A673 (cell line): Measurements from ENCODE around the gene CHMP1B. TPM values are rescaled to one million over a fixed set of nuclear protein-coding genes. Genes with fewer than 3 reads are reported as not detected.

Experiments used
- BruUV-seq: library from RNA; stranded (reverse); fragments of 400-500 nt; replicated peaks from 2 replicates; lab custom pipeline; 2021; lab: Mats Ljungman, UMichigan
- CTCF ChIA-PET: fragments of 300-600 bp; sonication (Branson Sonifier 250); formaldehyde crosslinking; loops from one replicate; lab custom pipeline; 2022; ENCODE audit warnings: antibody characterized with exemption; lab: Charles Lee
- POLR2A ChIA-PET: fragments of 300-600 bp; sonication (Branson Sonifier 250); formaldehyde crosslinking; loops from one replicate; lab custom pipeline; 2022; ENCODE audit warnings: antibody characterized with exemption; ENCODE audit not compliant: low non-redundant PET; lab: Charles Lee
- DNase-seq: peaks from one replicate; pipeline ENCODE4 v3.0.0-alpha.2; 2015; ENCODE audit warnings: low spot score
- H3K27ac ChIP-seq: fragments of 200-600 bp; sonication (generic); 2 replicates; pipeline ENCODE4 v1.5.1; 2016; ENCODE audit warnings: mixed run types, low read depth, mild to moderate bottlenecking, mixed read lengths, antibody characterized with exemption, low read length; ENCODE audit not compliant: poor library complexity, severe bottlenecking
- H3K27me3 ChIP-seq: fragments of 200-600 bp; sonication (generic); replicated peaks from 2 replicates; pipeline ENCODE4 v1.6.1; 2017; ENCODE audit warnings: mixed run types, low read depth, mild to moderate bottlenecking, mixed read lengths, antibody characterized with exemption, low read length; ENCODE audit not compliant: insufficient read depth, poor library complexity
- H3K36me3 ChIP-seq: fragments of 200-600 bp; sonication (generic); 2 replicates; pipeline ENCODE4 v1.6.1; 2016; ENCODE audit warnings: mixed run types, mild to moderate bottlenecking, mixed read lengths, antibody characterized with exemption, low read length; ENCODE audit not compliant: insufficient read depth, poor library complexity, severe bottlenecking
- H3K4me1 ChIP-seq: fragments of 200-600 bp; sonication (generic); 2 replicates; pipeline ENCODE4 v1.6.1; 2017; ENCODE audit warnings: mixed run types, mild to moderate bottlenecking, mixed read lengths, antibody characterized with exemption, low read length; ENCODE audit not compliant: insufficient read depth, poor library complexity, severe bottlenecking
- H3K4me3 ChIP-seq: fragments of 200-600 bp; sonication (generic); 2 replicates; pipeline ENCODE4 v1.5.1; 2016; ENCODE audit warnings: low read depth, mixed run types, mild to moderate bottlenecking, mixed read lengths, low read length; ENCODE audit not compliant: poor library complexity, severe bottlenecking
- H3K9me3 ChIP-seq: fragments of 200-600 bp; sonication (generic); 2 replicates; pipeline ENCODE4 v1.6.1; 2016; ENCODE audit warnings: mixed run types, low read depth, mild to moderate bottlenecking, mixed read lengths, antibody characterized with exemption, low read length; ENCODE audit not compliant: poor library complexity, severe bottlenecking
- CTCF ChIP-seq: fragments of 300-800, 200-600 bp; sonication (generic); conservative IDR thresholded peaks from 2 replicates; pipeline ENCODE4 v1.5.1; 2017; ENCODE audit warnings: low read depth, mild to moderate bottlenecking, antibody characterized with exemption, low read length, moderate library complexity, mixed read lengths
- EZH2 ChIP-seq: fragments of 200-600 bp; sonication (generic); IDR thresholded peaks from 2 replicates; pipeline ENCODE4 v1.6.1; 2017; ENCODE audit warnings: borderline replicate concordance, low read depth, mild to moderate bottlenecking, mixed read lengths, antibody characterized with exemption, low read length; ENCODE audit not compliant: poor library complexity, severe bottlenecking
- intact Hi-C: fragments of 100-400 bp; cut with micrococcal nuclease; formaldehyde crosslinking; loops from one replicate; pipeline ENCODE4 v1.10.0; 2022; ENCODE audit not compliant: unreplicated experiment
- total RNA-seq: library from RNA; stranded (reverse); gene quantifications from 2 replicates; pipeline ENCODE4 v1.2.3, GENCODE V29; 2021

Gene CHMP1B
- total RNA-seq, 1 experiment from 2014 or later: 17.1 TPM

- intact Hi-C loops: loop anchor here (5.0 to 10.0 kb wide), 2 partner anchors 142 to 220 kb away; no protein-coding TSS in a partner anchor
- Histone ChIP-seq H3K4me1 (no peaks in the 10 kb centered on the region), H3K4me3 (no peak overlapping the region), H3K9me3 (no peaks in the 10 kb centered on the region), H3K36me3 (no peaks in the 10 kb centered on the region), H3K27me3 (peaks cover 15% of the 10 kb centered on the region), H3K27ac (no peak overlapping the region)
- TF ChIP-seq CTCF (no peak), EZH2 (no peak)
- DNase-seq: no peak
- ChIA-PET CTCF (no interaction called here), POLR2A (no interaction called here)
- no TSS peak for BruUV-seq
Observed at GRCh38 chr18:11874676-11875075, 23.5 kb downstream of the CHMP1B start.

GRCh38 chr18:11877497-11878135 lies 26.4 kb downstream of the CHMP1B start:
- Histone ChIP-seq H3K9me3 (no peaks in the 10 kb centered on the region), H3K4me3 (no peak overlapping the region), H3K4me1 (no peaks in the 10 kb centered on the region), H3K36me3 (no peaks in the 10 kb centered on the region), H3K27ac (no peak overlapping the region), H3K27me3 (no peaks in the 10 kb centered on the region)
- POLR2A ChIA-PET: no interaction called here
- intact Hi-C loops: loop anchor here (10.0 kb wide), 1 partner anchor 223 kb away; no protein-coding TSS in a partner anchor
- DNase-seq: no peak
- TF ChIP-seq EZH2 (no peak), CTCF (no peak)
- no TSS peak for BruUV-seq
- CTCF ChIA-PET: no interaction called here

GRCh38 chr18:11880586-11881304 lies 29.5 kb downstream of the CHMP1B start:
- BruUV-seq: no TSS peak
- TF ChIP-seq CTCF: no peak
- no peak for TF ChIP-seq EZH2
- no peaks in the 10 kb centered on the region for H3K36me3 ChIP-seq
- no peaks in the 10 kb centered on the region for H3K4me1 ChIP-seq
- no peaks in the 10 kb centered on the region for H3K27me3 ChIP-seq
- ChIA-PET CTCF (no interaction called here), POLR2A (no interaction called here)
- intact Hi-C loops: no loop called here
- H3K27ac ChIP-seq: no peak overlapping the region
- no peaks in the 10 kb centered on the region for H3K9me3 ChIP-seq
- DNase-seq: no peak
- H3K4me3 ChIP-seq: no peak overlapping the region
